SKM-1 treated with dmso at 0.1 percent for 144 hours (cell line): ENCODE measurements around the gene SLC18A2.
"Not testable (repeated sequence)": the region's sequence is repeated elsewhere in the genome, so short reads cannot be mapped to it uniquely, and the experiment has no call there.

Experiments used
- DNase-seq: peaks from one replicate; lab custom pipeline; 2025; ENCODE audit not compliant: unreplicated experiment; lab: John Stamatoyannopoulos, UW

The SLC18A2 gene

GRCh38 chr10:117240621-117241529 lies at the start of gene SLC18A2:
TSS of gene SLC18A2 (plus strand) at chr10:117241114. CDS start at chr10:117241694, 580 bp downstream.
- no peak for DNase-seq

GRCh38 chr10:117197189-117197588 lies 43.7 kb upstream of the SLC18A2 start, which contains the start of gene KCNK18:
TSS of gene KCNK18 (plus strand) at chr10:117197489. CDS start at chr10:117197489, 0 bp downstream.
- no peak for DNase-seq

DNA sequence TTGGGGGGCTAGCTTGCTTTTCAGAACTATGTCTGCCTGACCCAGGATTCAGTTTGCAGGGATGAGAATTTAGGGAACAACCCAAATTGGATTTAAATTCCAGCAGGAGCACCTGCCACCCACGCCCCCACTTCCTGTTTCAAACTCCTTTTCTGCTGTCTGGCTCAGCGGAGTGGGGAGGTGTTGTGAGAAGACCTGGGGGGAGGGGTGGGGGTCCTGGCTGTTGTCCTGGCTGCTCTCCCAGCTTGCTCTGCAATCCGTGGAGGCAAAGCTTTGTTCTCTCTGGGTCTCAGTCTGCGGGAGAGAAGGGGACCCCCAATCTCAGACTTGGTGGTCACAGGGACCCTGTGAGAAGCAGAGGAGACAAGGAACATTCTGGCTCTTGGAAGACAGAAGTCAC lies 42.8 kb upstream of the SLC18A2 start:
- DNase-seq: no peak

DNA sequence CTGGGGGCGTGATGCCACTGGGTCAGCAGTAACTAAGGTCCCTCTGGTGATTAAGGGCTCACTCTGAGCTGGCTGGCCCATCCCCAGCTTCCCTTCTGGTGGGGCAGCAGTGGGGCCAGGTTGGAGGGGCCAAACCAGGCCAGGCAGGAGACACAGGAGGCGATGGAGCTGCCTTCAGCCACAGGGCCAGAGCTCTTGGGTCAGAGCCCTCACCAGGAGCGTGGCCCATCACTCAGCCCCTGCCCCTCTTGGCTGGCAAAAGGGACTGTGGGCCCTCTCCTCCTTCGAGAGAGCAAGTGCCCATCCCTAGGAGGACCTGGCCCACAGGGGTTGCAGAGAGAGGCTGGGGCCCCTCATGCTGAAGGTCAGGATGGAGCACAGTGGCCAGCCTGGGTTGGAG lies 39.1 kb upstream of the SLC18A2 start:
- DNase-seq: no peak

GRCh38 chr10:117204316-117204715 lies 36.6 kb upstream of the SLC18A2 start:
- DNase-seq: peak; percentile 44

DNA sequence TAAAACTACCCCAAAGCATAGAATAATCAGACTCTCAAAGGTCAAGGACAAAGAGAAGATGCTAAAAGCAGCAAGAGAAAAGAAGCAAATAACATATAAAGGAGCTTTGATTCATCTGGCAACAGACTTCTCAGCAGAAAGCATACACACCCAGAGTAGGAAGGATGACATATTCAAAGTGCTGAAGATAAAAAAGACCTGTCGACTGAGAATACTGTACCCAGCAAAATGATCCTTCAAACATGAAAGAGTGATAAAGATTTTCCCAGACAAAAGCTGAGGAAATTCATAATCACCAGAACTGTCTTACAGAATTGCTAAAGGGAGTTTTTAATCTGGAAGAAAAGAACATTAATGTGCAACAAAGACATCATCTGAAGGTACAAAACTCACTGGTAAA lies 28.7 kb upstream of the SLC18A2 start:
- no peak for DNase-seq

DNA sequence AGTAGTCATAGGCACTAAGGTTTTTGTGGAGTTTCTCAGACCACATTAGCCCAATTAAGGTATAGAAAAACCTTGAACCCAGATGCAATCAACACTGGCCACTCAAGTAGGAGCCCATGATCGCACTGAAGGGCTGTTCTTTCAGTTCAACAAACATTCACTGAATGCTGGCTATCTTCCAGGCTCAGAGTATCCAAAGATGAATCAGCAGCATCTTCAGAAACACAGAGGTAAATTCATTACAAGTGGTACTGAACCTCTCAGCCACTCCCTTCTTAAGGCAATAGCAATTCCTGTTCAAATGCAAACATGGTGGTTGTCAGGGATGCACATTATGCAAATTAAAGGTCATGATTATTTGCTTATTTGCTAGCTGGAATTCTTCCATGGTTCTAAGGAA lies 26.5 kb upstream of the SLC18A2 start:
- DNase-seq: no peak

DNA sequence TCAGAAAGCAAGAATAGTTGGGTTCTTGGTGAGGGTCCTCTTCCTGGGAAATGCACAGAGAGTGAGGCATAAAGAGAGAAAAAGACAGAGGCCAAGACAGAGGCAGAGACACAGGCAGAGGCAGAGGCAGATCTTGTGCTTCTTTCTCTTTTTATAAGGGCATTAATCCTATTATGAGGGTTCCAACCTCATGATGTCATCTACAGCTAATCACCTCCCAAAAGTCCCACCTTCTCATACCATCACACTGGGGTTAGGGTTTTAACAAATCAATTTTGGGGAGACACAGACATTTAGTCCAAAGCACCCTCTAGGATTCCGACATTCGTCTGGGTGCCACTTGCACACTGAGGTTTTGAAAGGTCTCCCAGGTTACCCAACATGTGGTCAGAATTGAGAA lies 25.8 kb upstream of the SLC18A2 start:
- peak; percentile 28 for DNase-seq

DNA sequence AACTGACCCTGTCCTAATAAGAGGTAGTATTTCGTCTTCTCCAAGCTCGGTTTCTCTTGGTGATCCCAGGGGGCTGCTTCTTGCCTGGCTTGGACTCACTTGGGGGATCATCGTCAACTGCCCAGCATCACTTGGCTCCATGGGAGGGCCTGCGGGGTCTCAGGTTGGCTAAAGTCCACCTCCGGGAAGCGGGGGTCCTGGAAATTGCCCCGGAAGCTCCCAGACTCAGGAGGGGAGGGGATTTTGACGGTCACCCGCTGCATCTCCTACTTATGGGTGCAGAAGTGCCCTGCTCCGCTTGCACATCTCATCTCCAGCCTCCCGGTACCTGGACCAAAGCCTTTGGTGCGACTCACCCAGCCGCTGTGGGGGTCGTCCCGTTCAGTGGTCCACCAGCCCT lies 24.9 kb upstream of the SLC18A2 start:
- no peak for DNase-seq

DNA sequence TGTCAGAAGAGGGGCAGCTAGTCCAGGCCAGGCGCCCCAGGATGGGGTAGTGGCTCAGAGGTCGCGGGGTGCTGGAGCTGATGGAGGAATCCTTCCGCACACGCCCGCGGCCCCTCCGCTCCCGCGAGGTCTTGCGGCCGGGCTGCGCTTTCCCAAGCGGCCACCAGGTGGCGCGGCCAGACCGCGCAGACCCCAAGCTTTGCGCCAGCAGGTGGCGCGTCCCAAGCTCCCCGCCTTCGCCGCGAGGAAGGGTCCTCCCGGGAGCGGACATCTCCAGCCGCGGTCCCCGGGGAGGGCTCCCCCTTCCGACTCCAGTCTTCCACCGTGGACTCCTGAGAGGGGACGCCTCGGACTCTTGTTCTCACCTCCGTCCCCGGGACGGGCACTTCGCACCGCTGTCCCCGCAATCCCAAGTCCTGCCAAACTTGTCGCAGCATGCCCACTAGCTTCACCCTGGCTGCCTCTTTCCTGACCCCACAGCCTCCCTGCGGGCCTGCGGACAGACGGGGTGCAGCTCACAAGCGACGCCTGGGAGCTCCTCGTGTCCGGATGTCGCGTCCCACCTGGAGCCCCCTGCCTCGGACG lies 24.2 kb upstream of the SLC18A2 start:
- peak; percentile 73 for DNase-seq

DNA sequence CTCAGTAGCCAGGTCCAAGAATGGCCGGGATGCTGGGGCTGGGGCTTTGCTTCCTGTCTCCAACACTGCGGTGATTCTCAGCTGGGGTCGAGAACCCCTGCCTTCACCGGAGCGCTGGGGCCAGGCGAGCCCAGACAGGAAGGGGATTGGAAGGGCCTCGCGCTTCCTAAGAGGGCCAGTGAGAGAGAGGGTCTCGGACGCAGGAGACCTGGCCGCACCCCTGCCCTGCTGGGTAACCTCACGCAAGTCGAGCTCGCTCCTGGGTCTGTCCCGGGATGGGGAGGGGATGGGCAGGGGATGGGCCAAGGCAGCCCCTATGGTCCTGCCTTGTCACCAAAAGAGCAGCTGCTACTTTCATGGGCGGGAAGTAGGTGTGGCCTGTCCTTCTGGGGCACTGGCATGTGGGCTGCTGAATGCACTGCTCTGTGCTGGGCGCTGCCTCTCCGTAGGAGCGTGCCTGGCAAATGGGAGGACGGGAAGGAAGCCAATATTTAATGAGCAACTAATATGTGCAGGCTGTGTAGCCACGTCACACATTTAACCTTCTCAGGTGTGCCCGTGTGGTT lies 23.6 kb upstream of the SLC18A2 start:
- DNase-seq: no peak

DNA sequence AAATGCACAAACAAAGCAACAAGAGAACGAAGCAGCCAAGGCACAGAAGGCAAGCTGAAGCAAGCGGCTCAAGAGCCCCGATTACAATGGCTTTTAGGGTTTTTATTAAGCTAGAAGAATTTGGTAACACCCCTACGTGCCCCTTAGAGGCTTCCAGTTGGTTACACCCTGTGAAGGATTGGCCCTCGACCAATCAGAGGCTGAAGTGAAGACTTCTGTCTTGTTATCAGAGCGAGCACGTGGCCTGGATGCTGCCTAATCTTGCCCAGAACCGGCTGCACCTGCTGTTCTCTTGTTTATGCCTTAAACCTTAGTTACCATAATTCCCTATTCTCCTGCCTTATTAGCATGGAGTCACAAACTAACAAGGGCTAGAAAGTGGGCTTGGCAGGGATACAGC lies 22.3 kb upstream of the SLC18A2 start:
- DNase-seq: no peak

- DNase-seq: no peak
Observed at GRCh38 chr10:117221156-117221711, 19.7 kb upstream of the SLC18A2 start.

GRCh38 chr10:117222552-117222951 lies 18.4 kb upstream of the SLC18A2 start:
- DNase-seq: no peak

DNA sequence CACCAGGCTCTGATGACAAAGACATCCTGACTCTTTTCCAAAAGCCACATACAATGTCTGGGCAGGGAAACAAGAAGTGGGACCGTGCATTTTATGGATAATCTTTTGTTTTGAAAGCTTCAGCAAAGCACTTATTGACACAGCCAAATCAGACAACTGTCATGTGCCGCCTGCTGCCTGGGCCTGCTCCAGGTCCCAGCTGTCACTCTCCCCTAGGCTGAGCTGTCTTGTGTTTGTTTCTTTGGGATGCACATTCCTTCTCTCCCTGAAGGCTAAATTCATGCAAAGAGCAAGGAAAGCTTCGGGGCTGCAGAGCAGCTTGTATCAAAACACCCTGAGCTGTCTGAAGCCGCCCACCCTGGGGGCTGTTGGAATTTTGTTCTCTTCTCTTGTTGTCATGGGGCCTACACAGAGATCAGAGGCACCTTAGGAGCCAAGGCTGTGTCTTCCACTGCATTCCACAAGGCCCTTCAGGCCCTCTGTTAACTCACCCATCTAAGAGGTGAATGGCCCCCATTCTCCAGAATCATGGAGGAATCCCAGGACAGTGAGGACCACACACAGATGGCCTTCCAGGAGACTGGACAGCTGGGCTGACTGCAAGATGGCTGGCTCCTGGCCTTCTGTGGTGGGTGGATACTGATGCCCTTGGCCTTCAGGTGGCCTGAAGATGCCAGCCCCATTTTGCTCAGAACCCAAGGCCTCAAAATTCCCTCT lies 17.8 kb upstream of the SLC18A2 start:
- no peak for DNase-seq

GRCh38 chr10:117223693-117224430 lies 17.1 kb upstream of the SLC18A2 start:
- DNase-seq: no peak

DNA sequence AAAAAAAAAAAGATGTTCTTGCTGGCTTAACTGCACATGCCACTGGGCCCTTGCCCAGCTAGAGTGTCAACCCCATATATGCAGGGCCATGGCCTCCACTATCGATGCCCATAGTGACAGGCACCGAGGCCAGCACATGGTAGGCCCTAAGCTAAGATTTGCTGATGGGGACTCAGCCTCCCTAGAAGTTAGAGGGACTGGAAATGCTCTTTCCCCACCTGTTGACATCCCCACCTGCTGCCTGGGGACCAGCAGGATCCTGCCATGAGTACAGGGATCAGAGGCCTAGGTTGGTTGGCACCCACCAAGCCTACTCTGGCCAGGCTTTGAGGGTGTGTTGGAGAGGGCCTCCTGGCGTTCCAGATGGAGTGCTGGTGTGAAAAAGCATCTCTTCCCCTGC lies 16.0 kb upstream of the SLC18A2 start:
- no peak for DNase-seq

DNA sequence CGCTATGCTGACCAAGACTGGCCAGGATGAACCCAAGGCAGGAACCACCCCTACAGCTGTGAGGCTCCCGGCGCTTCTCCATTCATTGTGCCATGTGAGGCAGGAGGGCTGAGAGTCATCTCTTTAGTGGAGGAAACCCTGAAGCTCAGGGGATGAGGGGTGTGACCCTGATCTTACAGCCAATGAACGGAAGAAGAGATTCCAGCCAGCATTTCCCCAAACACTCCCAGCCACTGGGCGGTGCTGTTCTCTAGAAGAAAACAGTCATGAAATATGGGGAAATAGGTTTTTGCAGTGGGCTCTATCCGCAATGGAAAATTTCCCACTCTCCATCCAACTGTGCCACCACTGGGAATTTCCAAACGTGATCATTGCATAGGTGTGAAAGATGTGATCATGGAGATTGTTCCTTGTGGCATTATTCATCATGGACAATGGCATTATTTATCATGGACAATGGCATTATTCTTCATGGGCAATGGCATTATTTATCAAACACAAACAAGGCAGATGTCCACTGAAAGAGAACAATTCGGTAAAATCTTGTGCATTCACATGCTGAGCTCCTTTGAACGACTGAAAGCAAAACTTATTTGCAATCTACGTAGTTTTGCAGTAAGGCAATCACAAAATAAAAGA lies 14.0 kb upstream of the SLC18A2 start:
- peak; percentile 75 for DNase-seq

GRCh38 chr10:117228210-117228609 lies 12.7 kb upstream of the SLC18A2 start:
- DNase-seq: no peak

GRCh38 chr10:117230107-117230506 lies 10.8 kb upstream of the SLC18A2 start:
- DNase-seq: not testable (repeated sequence)
